IMR-90 (cell line): ENCODE results near the gene CUX1. TPM values are rescaled to one million over a fixed set of nuclear protein-coding genes. Genes with fewer than 3 reads are reported as not detected.

ENCODE experiments used
- ATAC-seq: fragments of 200-7000 bp; cut with Tn5 transposase; 2 replicates; pipeline ENCODE4 v1.9.1; 2020; ENCODE audit warnings: low read depth, mild to moderate bottlenecking, moderate library complexity
- BruUV-seq: library from RNA; stranded (reverse); fragments of 400-500 nt; replicated peaks from 2 replicates; lab custom pipeline; 2021; lab: Mats Ljungman, UMichigan
- CTCF ChIA-PET: fragments of 300-600 bp; formaldehyde crosslinking; extraction: SDS; loops from one replicate; lab custom pipeline; 2021; ENCODE audit warnings: antibody characterized with exemption; lab: Yijun Ruan, JAX
- POLR2A ChIA-PET: fragments of 300-600 bp; sonication (Branson Sonifier 250); formaldehyde crosslinking; loops from one replicate; lab custom pipeline; 2022; ENCODE audit warnings: antibody characterized with exemption; ENCODE audit not compliant: unreplicated experiment; lab: Charles Lee
- DNase-seq: peaks from one replicate; pipeline ENCODE4 v3.0.0; 2013
- H2AFZ ChIP-seq: replicated peaks from 2 replicates; pipeline ENCODE3; 2013; ENCODE audit warnings: low read length, mild to moderate bottlenecking; ENCODE audit not compliant: poor library complexity
- H2AK5ac ChIP-seq: 2 replicates; pipeline ENCODE4 v1.6.1; 2013; ENCODE audit warnings: low read depth, low read length, inconsistent platforms
- H2AK9ac ChIP-seq: replicated peaks from 2 replicates; pipeline ENCODE3; 2013; ENCODE audit warnings: mild to moderate bottlenecking, low read depth, low read length, moderate library complexity; ENCODE audit not compliant: poor library complexity
- H2BK120ac ChIP-seq: 2 replicates; pipeline ENCODE4 v1.6.1; 2013; ENCODE audit warnings: low read depth, low read length, inconsistent platforms
- H2BK15ac ChIP-seq: 3 replicates; pipeline ENCODE4 v1.6.1; 2013; ENCODE audit warnings: low read depth, low read length, inconsistent platforms
- H2BK20ac ChIP-seq: 2 replicates; pipeline ENCODE4 v1.6.1; 2013; ENCODE audit warnings: low read depth, mild to moderate bottlenecking, inconsistent platforms, low read length, moderate library complexity
- H2BK5ac ChIP-seq: 2 replicates; pipeline ENCODE4 v1.6.1; 2013; ENCODE audit warnings: mild to moderate bottlenecking, low read depth, low read length, inconsistent platforms; ENCODE audit not compliant: poor library complexity, severe bottlenecking
- H3K14ac ChIP-seq: replicated peaks from 2 replicates; pipeline ENCODE4 v1.6.1; 2013; ENCODE audit warnings: low read depth, low read length, inconsistent platforms
- H3K18ac ChIP-seq: 2 replicates; pipeline ENCODE4 v1.6.1; 2013; ENCODE audit warnings: low read depth, low read length, control low read depth
- H3K23ac ChIP-seq: 2 replicates; pipeline ENCODE4 v1.6.1; 2013; ENCODE audit warnings: low read depth, low read length, inconsistent platforms
- H3K27ac ChIP-seq: 2 replicates; pipeline ENCODE4 v1.5.1; 2013; ENCODE audit warnings: mild to moderate bottlenecking, control low read depth, low read length; ENCODE audit not compliant: insufficient read depth
- H3K27me3 ChIP-seq: 2 replicates; pipeline ENCODE4 v1.6.1; 2013; ENCODE audit warnings: low read length; ENCODE audit not compliant: control insufficient read depth, insufficient read depth
- H3K36me3 ChIP-seq: 2 replicates; pipeline ENCODE4 v1.6.1; 2013; ENCODE audit warnings: low read length, mixed read lengths; ENCODE audit not compliant: control insufficient read depth, insufficient read depth
- H3K4ac ChIP-seq: 2 replicates; pipeline ENCODE4 v1.6.1; 2013; ENCODE audit warnings: low read depth, low read length, inconsistent platforms
- H3K4me1 ChIP-seq: 2 replicates; pipeline ENCODE4 v1.6.1; 2013; ENCODE audit warnings: low read length, mixed read lengths; ENCODE audit not compliant: control insufficient read depth, insufficient read depth
- H3K4me2 ChIP-seq: 2 replicates; pipeline ENCODE4 v1.6.1; 2013; ENCODE audit warnings: low read depth, mild to moderate bottlenecking, control low read depth, low read length, moderate library complexity
- H3K4me3 ChIP-seq: 2 replicates; pipeline ENCODE4 v1.5.1; 2013; ENCODE audit warnings: low read depth, mild to moderate bottlenecking, control low read depth, low read length, moderate library complexity; ENCODE audit not compliant: insufficient read depth
- H3K56ac ChIP-seq: 2 replicates; pipeline ENCODE4 v1.6.1; 2013; ENCODE audit warnings: low read length, inconsistent platforms; ENCODE audit not compliant: insufficient read depth; ENCODE audit errors: extremely low read depth
- H3K79me1 ChIP-seq, 2 experiments: 2 replicates each; pipeline ENCODE4 v1.6.1; 2013; ENCODE audit warnings: low read length in 2 of 2, inconsistent platforms in 1 of 2, low read depth in 1 of 2
- H3K9ac ChIP-seq: 2 replicates; pipeline ENCODE4 v1.6.1; 2013; ENCODE audit warnings: low read depth, low read length, control low read depth
- H3K9me1 ChIP-seq: 2 replicates; pipeline ENCODE4 v1.6.1; 2013; ENCODE audit warnings: low read length, inconsistent platforms; ENCODE audit not compliant: insufficient read depth
- H3K9me3 ChIP-seq: 2 replicates; pipeline ENCODE4 v1.6.1; 2013; ENCODE audit warnings: low read length; ENCODE audit not compliant: control insufficient read depth, insufficient read depth
- H4K20me1 ChIP-seq: 2 replicates; pipeline ENCODE4 v1.6.1; 2013; ENCODE audit warnings: low read length, inconsistent platforms; ENCODE audit not compliant: insufficient read depth
- H4K5ac ChIP-seq: 2 replicates; pipeline ENCODE4 v1.6.1; 2013; ENCODE audit warnings: mild to moderate bottlenecking, low read depth, low read length, control low read depth
- H4K8ac ChIP-seq, 2 experiments: 2 replicates each; pipeline ENCODE4 v1.6.1; 2013; ENCODE audit warnings: low read depth in 2 of 2, low read length in 2 of 2, control low read depth in 1 of 2, inconsistent platforms in 1 of 2
- H4K91ac ChIP-seq: 2 replicates; pipeline ENCODE4 v1.6.1; 2013; ENCODE audit warnings: low read depth, low read length, inconsistent platforms; ENCODE audit not compliant: insufficient read depth
- BHLHE40 ChIP-seq: fragments of 150-350 bp; IDR thresholded peaks from 2 replicates; pipeline ENCODE4 v1.6.1; 2016; ENCODE audit warnings: mild to moderate bottlenecking, low read depth, low read length
- CEBPB ChIP-seq: IDR thresholded peaks from 2 replicates; pipeline ENCODE4 v1.6.1; 2012; ENCODE audit warnings: low read depth, low read length, improper control_type of control experiment
- CHD1 ChIP-seq: IDR thresholded peaks from 2 replicates; pipeline ENCODE4 v1.6.1; 2012; ENCODE audit warnings: low read depth, low read length, improper control_type of control experiment
- CTCF ChIP-seq: conservative IDR thresholded peaks from 2 replicates; pipeline ENCODE4 v1.5.1; 2012; ENCODE audit warnings: mild to moderate bottlenecking, low read depth, low read length, improper control_type of control experiment
- ELK1 ChIP-seq: fragments of 150-350 bp; IDR thresholded peaks from 2 replicates; pipeline ENCODE4 v1.6.1; 2016; ENCODE audit warnings: low read depth, mild to moderate bottlenecking, low read length, moderate library complexity, borderline replicate concordance
- FOS ChIP-seq: fragments of 150-350 bp; IDR thresholded peaks from 2 replicates; pipeline ENCODE4 v1.6.1; 2016; ENCODE audit warnings: low read depth, low read length
- MAFK ChIP-seq: IDR thresholded peaks from 2 replicates; pipeline ENCODE4 v1.6.1; 2012; ENCODE audit warnings: low read depth, low read length, improper control_type of control experiment
- MAZ ChIP-seq: IDR thresholded peaks from 2 replicates; pipeline ENCODE4 v1.6.1; 2012; ENCODE audit warnings: low read depth, mild to moderate bottlenecking, low read length, improper control_type of control experiment, moderate library complexity, borderline replicate concordance
- MXI1 ChIP-seq: IDR thresholded peaks from 2 replicates; pipeline ENCODE4 v1.6.1; 2012; ENCODE audit warnings: low read depth, mild to moderate bottlenecking, low read length, moderate library complexity, borderline replicate concordance
- NFE2L2 ChIP-seq: fragments of 150-350 bp; IDR thresholded peaks from 2 replicates; pipeline ENCODE4 v1.6.1; 2016; ENCODE audit warnings: low read depth, mild to moderate bottlenecking, low read length
- POLR2A ChIP-seq: IDR thresholded peaks from 2 replicates; pipeline ENCODE4 v1.6.1; 2012; ENCODE audit warnings: mild to moderate bottlenecking, low read depth, low read length
- RAD21 ChIP-seq: IDR thresholded peaks from 2 replicates; pipeline ENCODE4 v1.6.1; 2012; ENCODE audit warnings: low read length, improper control_type of control experiment
- RCOR1 ChIP-seq: IDR thresholded peaks from 2 replicates; pipeline ENCODE4 v1.6.1; 2012; ENCODE audit warnings: mild to moderate bottlenecking, low read length, improper control_type of control experiment; ENCODE audit not compliant: insufficient replicate concordance
- RFX5 ChIP-seq: IDR thresholded peaks from 2 replicates; pipeline ENCODE4 v1.8.0; 2012; ENCODE audit warnings: low read depth, mild to moderate bottlenecking, low read length, moderate library complexity
- SMC3 ChIP-seq: fragments of 150-350 bp; IDR thresholded peaks from 2 replicates; pipeline ENCODE4 v1.6.1; 2016; ENCODE audit warnings: low read depth, mild to moderate bottlenecking, antibody characterized with exemption, low read length, moderate library complexity
- USF2 ChIP-seq: fragments of 150-350 bp; IDR thresholded peaks from 2 replicates; pipeline ENCODE4 v1.6.1; 2017; ENCODE audit warnings: mild to moderate bottlenecking, antibody characterized with exemption, low read length, low read depth
- WGBS, 2 experiments: methylation state at CpG; one replicate each; pipeline versions ENCODE4 v1.1.5 to v1.1.7; 2013; ENCODE audit warnings: missing lambda C conversion rate in 2 of 2; ENCODE audit not compliant: insufficient read length in 1 of 2; ENCODE audit errors: extremely low coverage in 2 of 2; 5-methylcytosine and 5-hydroxymethylcytosine counted together
- dilution Hi-C: fragments of 300-500 bp; cut with HindIII; formaldehyde crosslinking; loops from one replicate; pipeline ENCODE4 v1.14.3; 2018; ENCODE audit warnings: low sequenced_read_pairs; ENCODE audit not compliant: unreplicated experiment
- in situ Hi-C: fragments of 300-500 bp; cut with MboI; formaldehyde crosslinking; loops from 3 replicates; pipeline ENCODE4 v1.14.3; 2019; ENCODE audit warnings: low sequenced_read_pairs, inconsistent platforms, mixed read lengths
- intact Hi-C: fragments of 100-400 bp; cut with micrococcal nuclease; formaldehyde crosslinking; loops from 2 replicates; pipeline ENCODE4 v1.10.0; 2022
- polyA plus RNA-seq, 3 experiments: library from polyadenylated mRNA; depleted of rRNA; stranded (reverse); fragments of >200 nt; gene quantifications; 2 replicates each; pipeline ENCODE4 v1.2.3, GENCODE V29; 2012; ENCODE audit warnings: low replicate concordance in 1 of 3
- total RNA-seq: library from RNA; depleted of rRNA; stranded (reverse); fragments of >200 nt; gene quantifications from 2 replicates; pipeline ENCODE4 v1.2.3, GENCODE V29; 2012

The CUX1 gene
- total and polyA plus RNA-seq, 2 of the 4 experiments (the other 2 are of a cell fraction): 19.7 to 46.4 TPM

- H2AK5ac ChIP-seq: no peak overlapping the region
- dilution Hi-C loops: no loop called here
- H3K23ac ChIP-seq: no peak overlapping the region
- no peak overlapping the region for H3K9ac ChIP-seq
- H3K9me1 ChIP-seq: no peaks in the 10 kb centered on the region
- intact Hi-C loops: loop anchor here (10.0 kb wide), 1 partner anchor 55 kb away; no protein-coding TSS in a partner anchor
- H3K4me3 ChIP-seq: no peak overlapping the region
- no peak overlapping the region for H2AK9ac ChIP-seq
- H4K20me1 ChIP-seq: no peaks in the 10 kb centered on the region; the same call in 1 of the 2 replicates
- H3K56ac ChIP-seq: no peak overlapping the region
- H2AFZ ChIP-seq: no peak overlapping the region
- no peak overlapping the region for H3K4ac ChIP-seq
- POLR2A ChIA-PET: no interaction called here
- H3K14ac ChIP-seq: no peak overlapping the region
- no peak overlapping the region for H4K5ac ChIP-seq
- no peak overlapping the region for H3K18ac ChIP-seq
- H3K79me1 ChIP-seq: peaks cover 7 to 27% of the 10 kb centered on the region in 2 experiments
- no peak overlapping the region for H3K27ac ChIP-seq
- TF ChIP-seq RAD21 (no peak), CTCF (no peak), POLR2A (no peak), CHD1 (no peak), FOS (no peak), BHLHE40 (no peak), USF2 (no peak), MXI1 (no peak), CEBPB (no peak), RFX5 (no peak), RCOR1 (no peak), SMC3 (no peak), MAZ (no peak), MAFK (no peak), NFE2L2 (no peak), ELK1 (no peak)
- H3K4me1 ChIP-seq: peaks cover under 1% of the 10 kb centered on the region; the same call in 1 of the 2 replicates
- CTCF ChIA-PET: interaction anchor here (0.6 kb wide), 1 partner anchor 26 kb away, joined by 5 read pairs; no protein-coding TSS in a partner anchor
- H2BK5ac ChIP-seq: no peak overlapping the region
- H3K36me3 ChIP-seq: peaks cover 21% of the 10 kb centered on the region
- no peak overlapping the region for H4K8ac ChIP-seq
- DNase-seq (no peak), ATAC-seq (no peak)
- no peaks in the 10 kb centered on the region for H3K9me3 ChIP-seq
- H3K4me2 ChIP-seq: no peak overlapping the region
- 100% methylated on average over 1 of the region's 6 CpGs; no CpG with 5 or more reads in 1 of the 2 experiments for WGBS, 2 experiments
- no peak overlapping the region for H4K91ac ChIP-seq
- no peak overlapping the region for H2BK120ac ChIP-seq
- H3K27me3 ChIP-seq: no peaks in the 10 kb centered on the region
- no peak overlapping the region for H2BK20ac ChIP-seq
- BruUV-seq: no TSS peak
- H2BK15ac ChIP-seq: no peak overlapping the region
- in situ Hi-C loops: no loop called here
These were observed 212.2 kb downstream of the CUX1 start for GRCh38 chr7:102029616-102030015.
